Measurements from ENCODE around the gene SORBS1. TPM values are rescaled to one million over a fixed set of nuclear protein-coding genes. Genes with fewer than 3 reads are reported as not detected.

Gene SORBS1
- total and polyA plus RNA-seq, 9 of the 15 experiments (the other 6 are each of a cell fraction or from before 2014, with no cell fraction given), result 2.0 to 13.3 (median 6.5) TPM

DNA sequence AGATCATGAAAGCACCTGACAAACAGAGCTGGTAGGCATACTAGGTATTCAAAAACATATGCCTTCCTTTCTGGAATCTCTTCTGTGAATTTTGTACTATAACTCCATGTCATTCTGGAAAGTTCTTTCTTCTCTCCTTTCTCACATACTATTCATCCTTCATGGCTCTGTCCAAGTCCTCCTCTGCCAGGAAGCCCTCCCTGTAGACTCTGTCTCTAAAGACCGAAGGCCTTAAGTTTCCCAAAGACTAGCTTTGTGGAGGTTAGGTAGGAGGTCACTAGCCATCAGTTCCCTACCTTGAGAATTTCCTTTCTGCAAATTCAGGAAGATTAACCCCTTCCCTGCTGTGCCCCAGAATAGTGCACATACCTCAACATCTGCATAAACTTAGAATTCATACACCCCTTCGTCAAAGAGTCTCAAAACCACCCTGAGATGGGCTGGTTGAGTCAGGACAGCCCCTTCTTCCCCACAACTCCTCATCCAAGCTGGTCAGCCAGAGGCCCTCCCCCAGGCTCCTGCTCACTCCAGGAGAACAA is 20.6 kb downstream of the SORBS1 start:
- H3K9me1 ChIP-seq (ENCODE audit: control insufficient read depth, insufficient read depth, low read length), result peaks cover 2% of the 10 kb centered on the region
- no TSS peak for BruUV-seq (replicated peaks)
- DNase-seq (ENCODE audit: extremely low read depth in 1 of 4, low spot score in 3 of 4) (no peak), ATAC-seq (no peak), FAIRE-seq (no peak)
- TF ChIP-seq ZFP36 (IDR thresholded peaks at IDR 0.05; ENCODE audit: low read depth, low read length, partially characterized antibody) (peak; percentile 91), HDAC3 (IDR thresholded peaks at IDR 0.05; ENCODE audit: borderline replicate concordance, partially characterized antibody) (no peak)
- peaks cover 20% of the 10 kb centered on the region for H3K79me2 ChIP-seq (ENCODE audit: control insufficient read depth, insufficient read depth, low read length)
- no peak overlapping the region for H3K9ac ChIP-seq (ENCODE audit: insufficient read depth in 1 of 2, low read depth in 2 of 2, low read length in 2 of 2)
- no peak overlapping the region for H3K4me2 ChIP-seq (ENCODE audit: insufficient read depth, low read length)
- H4K20me1 ChIP-seq (replicated peaks; ENCODE audit: control insufficient read depth, insufficient read depth, low read length), result no peaks in the 10 kb centered on the region
- in situ Hi-C loops (cut with MboI) (no loop called here), intact Hi-C loops (cut with micrococcal nuclease) (no loop called here)
- no peaks in the 10 kb centered on the region for H3K27me3 ChIP-seq (ENCODE audit: control insufficient read depth in 2 of 2, insufficient read depth in 2 of 2, low read length in 2 of 2)
- WGBS (ENCODE audit: insufficient coverage, low coverage, missing lambda C conversion rate), result 50% methylated on average over 2 of the region's 2 CpGs
- H3K4me3 ChIP-seq, result no peak overlapping the region
- H3K36me3 ChIP-seq (ENCODE audit: control insufficient read depth, insufficient read depth, low read length), result no peaks in the 10 kb centered on the region
- no peak overlapping the region for H2AFZ ChIP-seq (ENCODE audit: low read depth, low read length)
- ChIA-PET POLR2A (no interaction called here), CTCF (ENCODE audit: low intra/inter-chr PET ratio) (no interaction called here)
- H3K27ac ChIP-seq (ENCODE audit: extremely low read depth, low read depth, low read length), result no peak overlapping the region
- no peaks in the 10 kb centered on the region for H3K9me3 ChIP-seq (replicated peaks; ENCODE audit: control insufficient read depth, insufficient read depth, low read depth, low read length)
- H3K4me1 ChIP-seq (replicated peaks in 1 of 2; ENCODE audit: control insufficient read depth in 2 of 2, insufficient read depth in 2 of 2, low read length in 2 of 2), result peaks cover 36 to 64% of the 10 kb centered on the region in 2 experiments

DNA sequence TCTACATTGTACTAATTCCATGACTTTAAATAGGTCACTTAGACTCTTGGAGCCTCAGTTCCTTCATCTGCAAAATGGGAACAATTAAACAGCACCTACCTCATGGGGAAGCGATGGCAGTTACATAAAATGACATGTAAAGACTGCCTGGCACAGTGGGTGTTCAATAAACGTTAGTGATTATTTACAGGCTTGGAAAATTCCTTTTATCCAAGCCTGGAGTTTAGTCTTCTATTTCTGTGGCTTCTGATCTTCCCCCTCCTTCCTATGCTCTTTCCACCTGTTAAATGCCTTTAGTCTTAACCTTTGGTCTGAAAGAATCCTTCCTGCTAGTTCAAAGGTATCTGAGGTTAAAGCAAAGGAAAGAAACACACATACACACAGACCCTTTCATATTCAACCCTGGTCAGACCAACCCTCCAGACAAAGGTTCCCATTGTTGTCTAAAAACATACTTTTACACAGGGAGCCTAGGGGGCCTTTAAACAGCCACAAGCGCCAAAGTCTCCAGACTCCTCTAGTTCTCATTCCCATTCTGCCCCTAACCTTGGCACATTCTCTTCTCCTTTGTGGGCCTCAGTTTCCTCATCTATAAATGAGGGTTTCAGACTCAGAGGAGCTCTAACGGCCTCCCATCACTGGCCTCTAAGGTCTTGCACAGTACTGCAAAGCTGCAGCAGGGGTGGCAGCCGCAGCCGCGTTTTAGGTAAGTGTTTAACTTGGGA is 21.4 kb downstream of the SORBS1 start:
- POLR2A ChIA-PET, result no interaction called here
- Histone ChIP-seq H3K9ac (ENCODE audit: insufficient read depth in 1 of 2, low read depth in 2 of 2, low read length in 2 of 2) (no peak overlapping the region), H3K27ac (ENCODE audit: extremely low read depth, low read depth, low read length) (no peak overlapping the region), H3K79me2 (ENCODE audit: control insufficient read depth, insufficient read depth, low read length) (peaks cover 20% of the 10 kb centered on the region), H3K4me3 (no peak overlapping the region), H3K4me1 (replicated peaks in 1 of 2; ENCODE audit: control insufficient read depth in 2 of 2, insufficient read depth in 2 of 2, low read length in 2 of 2) (peaks cover 28 to 65% of the 10 kb centered on the region in 2 experiments), H4K20me1 (replicated peaks; ENCODE audit: control insufficient read depth, insufficient read depth, low read length) (no peaks in the 10 kb centered on the region), H3K36me3 (ENCODE audit: control insufficient read depth, insufficient read depth, low read length) (no peaks in the 10 kb centered on the region), H3K9me3 (replicated peaks; ENCODE audit: control insufficient read depth, insufficient read depth, low read depth, low read length) (no peaks in the 10 kb centered on the region), H3K27me3 (ENCODE audit: control insufficient read depth in 2 of 2, insufficient read depth in 2 of 2, low read length in 2 of 2) (no peaks in the 10 kb centered on the region), H2AFZ (ENCODE audit: low read depth, low read length) (no peak overlapping the region), H3K4me2 (ENCODE audit: insufficient read depth, low read length) (no peak overlapping the region), H3K9me1 (ENCODE audit: control insufficient read depth, insufficient read depth, low read length) (peaks cover 2% of the 10 kb centered on the region)
- no TSS peak for BruUV-seq (replicated peaks)
- ATAC-seq (no peak), DNase-seq (ENCODE audit: extremely low read depth in 1 of 4, low spot score in 3 of 4) (no peak), FAIRE-seq (no peak)
- 63% methylated on average over 6 of the region's 7 CpGs for WGBS (ENCODE audit: insufficient coverage, low coverage, missing lambda C conversion rate)
- in situ Hi-C loops (cut with MboI) (no loop called here), intact Hi-C loops (cut with micrococcal nuclease) (no loop called here)
- CTCF ChIA-PET (ENCODE audit: low intra/inter-chr PET ratio), result no interaction called here
- TF ChIP-seq MTA1 (IDR thresholded peaks at IDR 0.05; ENCODE audit: borderline replicate concordance) (no peak), KDM1A (IDR thresholded peaks at IDR 0.05) (0 out of 4 replicates have a peak, but pooled peaks of 1 of the 2 experiments have one; percentile 18)
- TF ChIP-seq, protein P1, sequence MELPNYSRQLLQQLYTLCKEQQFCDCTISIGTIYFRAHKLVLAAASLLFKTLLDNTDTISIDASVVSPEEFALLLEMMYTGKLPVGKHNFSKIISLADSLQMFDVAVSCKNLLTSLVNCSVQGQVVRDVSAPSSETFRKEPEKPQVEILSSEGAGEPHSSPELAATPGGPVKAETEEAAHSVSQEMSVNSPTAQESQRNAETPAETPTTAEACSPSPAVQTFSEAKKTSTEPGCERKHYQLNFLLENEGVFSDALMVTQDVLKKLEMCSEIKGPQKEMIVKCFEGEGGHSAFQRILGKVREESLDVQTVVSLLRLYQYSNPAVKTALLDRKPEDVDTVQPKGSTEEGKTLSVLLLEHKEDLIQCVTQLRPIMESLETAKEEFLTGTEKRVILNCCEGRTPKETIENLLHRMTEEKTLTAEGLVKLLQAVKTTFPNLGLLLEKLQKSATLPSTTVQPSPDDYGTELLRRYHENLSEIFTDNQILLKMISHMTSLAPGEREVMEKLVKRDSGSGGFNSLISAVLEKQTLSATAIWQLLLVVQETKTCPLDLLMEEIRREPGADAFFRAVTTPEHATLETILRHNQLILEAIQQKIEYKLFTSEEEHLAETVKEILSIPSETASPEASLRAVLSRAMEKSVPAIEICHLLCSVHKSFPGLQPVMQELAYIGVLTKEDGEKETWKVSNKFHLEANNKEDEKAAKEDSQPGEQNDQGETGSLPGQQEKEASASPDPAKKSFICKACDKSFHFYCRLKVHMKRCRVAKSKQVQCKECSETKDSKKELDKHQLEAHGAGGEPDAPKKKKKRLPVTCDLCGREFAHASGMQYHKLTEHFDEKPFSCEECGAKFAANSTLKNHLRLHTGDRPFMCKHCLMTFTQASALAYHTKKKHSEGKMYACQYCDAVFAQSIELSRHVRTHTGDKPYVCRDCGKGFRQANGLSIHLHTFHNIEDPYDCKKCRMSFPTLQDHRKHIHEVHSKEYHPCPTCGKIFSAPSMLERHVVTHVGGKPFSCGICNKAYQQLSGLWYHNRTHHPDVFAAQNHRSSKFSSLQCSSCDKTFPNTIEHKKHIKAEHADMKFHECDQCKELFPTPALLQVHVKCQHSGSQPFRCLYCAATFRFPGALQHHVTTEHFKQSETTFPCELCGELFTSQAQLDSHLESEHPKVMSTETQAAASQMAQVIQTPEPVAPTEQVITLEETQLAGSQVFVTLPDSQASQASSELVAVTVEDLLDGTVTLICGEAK (IDR thresholded peaks at IDR 0.05), result no peak
- TF ChIP-seq, protein P1 (CRISPR knock-in tag; IDR thresholded peaks at IDR 0.05), result no peak
